ENCODE measurements around the gene VMP1.
"Not testable (repeated sequence)": the region's sequence is repeated elsewhere in the genome, so short reads cannot be mapped to it uniquely, and the experiment has no call there.

Gene VMP1

GRCh38 chr17:59842901-59843652, 135.6 kb downstream of the VMP1 start:
- no peaks in the 10 kb centered on the region for H3K27me3 ChIP-seq (replicated peaks; ENCODE audit: control insufficient read depth, insufficient read depth, low read length, poor library complexity, severe bottlenecking)
- peak overlapping the region; percentile 7 for H3K4me3 ChIP-seq (ENCODE audit: insufficient read depth, low read depth, low read length, poor library complexity, severe bottlenecking)
- peak in 1 of 3 donors; percentile 30 for DNase-seq
- no peaks in the 10 kb centered on the region for H3K9me3 ChIP-seq (ENCODE audit: control insufficient read depth, low read length)
- peaks cover 30% of the 10 kb centered on the region for H3K4me1 ChIP-seq (ENCODE audit: control insufficient read depth, insufficient read depth, low read length, poor library complexity, severe bottlenecking)
- H3K36me3 ChIP-seq (ENCODE audit: control insufficient read depth, insufficient read depth, low read length) = peaks cover 5% of the 10 kb centered on the region
- H3K27ac ChIP-seq (ENCODE audit: insufficient read depth, low read length, poor library complexity, severe bottlenecking) = peak overlapping the region; percentile 91

- H3K27ac ChIP-seq (ENCODE audit: insufficient read depth, low read length, poor library complexity, severe bottlenecking) = peak overlapping the region; percentile 73
- no peak for DNase-seq
- H3K9me3 ChIP-seq (ENCODE audit: control insufficient read depth, low read length) = no peaks in the 10 kb centered on the region
- no peaks in the 10 kb centered on the region for H3K27me3 ChIP-seq (replicated peaks; ENCODE audit: control insufficient read depth, insufficient read depth, low read length, poor library complexity, severe bottlenecking)
- H3K4me3 ChIP-seq (ENCODE audit: insufficient read depth, low read depth, low read length, poor library complexity, severe bottlenecking) = no peak overlapping the region
- H3K36me3 ChIP-seq (ENCODE audit: control insufficient read depth, insufficient read depth, low read length) = peaks cover 2% of the 10 kb centered on the region
- H3K4me1 ChIP-seq (ENCODE audit: control insufficient read depth, insufficient read depth, low read length, poor library complexity, severe bottlenecking) = peaks cover 39% of the 10 kb centered on the region
These were observed 137.6 kb downstream of the VMP1 start for GRCh38 chr17:59844884-59845594.

- Histone ChIP-seq H3K27ac (ENCODE audit: insufficient read depth, low read length, poor library complexity, severe bottlenecking) (peak overlapping the region; percentile 73), H3K27me3 (replicated peaks; ENCODE audit: control insufficient read depth, insufficient read depth, low read length, poor library complexity, severe bottlenecking) (no peaks in the 10 kb centered on the region), H3K9me3 (ENCODE audit: control insufficient read depth, low read length) (no peaks in the 10 kb centered on the region), H3K36me3 (ENCODE audit: control insufficient read depth, insufficient read depth, low read length) (no peaks in the 10 kb centered on the region), H3K4me3 (ENCODE audit: insufficient read depth, low read depth, low read length, poor library complexity, severe bottlenecking) (no peak overlapping the region), H3K4me1 (ENCODE audit: control insufficient read depth, insufficient read depth, low read length, poor library complexity, severe bottlenecking) (peaks cover 39% of the 10 kb centered on the region)
- no peak for DNase-seq
These were observed 138.3 kb downstream of the VMP1 start for GRCh38 chr17:59845595-59846393.

GRCh38 chr17:59846394-59847165, 139.1 kb downstream of the VMP1 start:
- peak overlapping the region; percentile 73 for H3K27ac ChIP-seq (ENCODE audit: insufficient read depth, low read length, poor library complexity, severe bottlenecking)
- no peaks in the 10 kb centered on the region for H3K9me3 ChIP-seq (ENCODE audit: control insufficient read depth, low read length)
- H3K4me3 ChIP-seq (ENCODE audit: insufficient read depth, low read depth, low read length, poor library complexity, severe bottlenecking) = no peak overlapping the region
- H3K36me3 ChIP-seq (ENCODE audit: control insufficient read depth, insufficient read depth, low read length) = no peaks in the 10 kb centered on the region
- DNase-seq = no peak
- H3K4me1 ChIP-seq (ENCODE audit: control insufficient read depth, insufficient read depth, low read length, poor library complexity, severe bottlenecking) = peaks cover 39% of the 10 kb centered on the region
- H3K27me3 ChIP-seq (replicated peaks; ENCODE audit: control insufficient read depth, insufficient read depth, low read length, poor library complexity, severe bottlenecking) = no peaks in the 10 kb centered on the region

- Histone ChIP-seq H3K27me3 (replicated peaks; ENCODE audit: control insufficient read depth, insufficient read depth, low read length, poor library complexity, severe bottlenecking) (no peaks in the 10 kb centered on the region), H3K9me3 (ENCODE audit: control insufficient read depth, low read length) (no peaks in the 10 kb centered on the region), H3K36me3 (ENCODE audit: control insufficient read depth, insufficient read depth, low read length) (no peaks in the 10 kb centered on the region), H3K27ac (ENCODE audit: insufficient read depth, low read length, poor library complexity, severe bottlenecking) (no peak overlapping the region), H3K4me3 (ENCODE audit: insufficient read depth, low read depth, low read length, poor library complexity, severe bottlenecking) (no peak overlapping the region), H3K4me1 (ENCODE audit: control insufficient read depth, insufficient read depth, low read length, poor library complexity, severe bottlenecking) (peaks cover 32% of the 10 kb centered on the region)
- no peak for DNase-seq
These were observed 140.9 kb downstream of the VMP1 start for GRCh38 chr17:59848385-59848668.

GRCh38 chr17:59848778-59849177, 141.3 kb downstream of the VMP1 start:
- Histone ChIP-seq H3K9me3 (ENCODE audit: control insufficient read depth, low read length) (no peaks in the 10 kb centered on the region), H3K27ac (ENCODE audit: insufficient read depth, low read length, poor library complexity, severe bottlenecking) (no peak overlapping the region), H3K27me3 (replicated peaks; ENCODE audit: control insufficient read depth, insufficient read depth, low read length, poor library complexity, severe bottlenecking) (no peaks in the 10 kb centered on the region), H3K36me3 (ENCODE audit: control insufficient read depth, insufficient read depth, low read length) (no peaks in the 10 kb centered on the region), H3K4me3 (ENCODE audit: insufficient read depth, low read depth, low read length, poor library complexity, severe bottlenecking) (no peak overlapping the region), H3K4me1 (ENCODE audit: control insufficient read depth, insufficient read depth, low read length, poor library complexity, severe bottlenecking) (peaks cover 29% of the 10 kb centered on the region)
- no peak for DNase-seq

- peaks cover 24% of the 10 kb centered on the region for H3K4me1 ChIP-seq (ENCODE audit: control insufficient read depth, insufficient read depth, low read length, poor library complexity, severe bottlenecking)
- H3K9me3 ChIP-seq (ENCODE audit: control insufficient read depth, low read length); H3K27me3 ChIP-seq (replicated peaks; ENCODE audit: control insufficient read depth, insufficient read depth, low read length, poor library complexity, severe bottlenecking); DNase-seq; H3K27ac ChIP-seq (ENCODE audit: insufficient read depth, low read length, poor library complexity, severe bottlenecking); H3K36me3 ChIP-seq (ENCODE audit: control insufficient read depth, insufficient read depth, low read length); H3K4me3 ChIP-seq (ENCODE audit: insufficient read depth, low read depth, low read length, poor library complexity, severe bottlenecking): not testable (repeated sequence)
These were observed 142.9 kb downstream of the VMP1 start for GRCh38 chr17:59850311-59850710.

- no peaks in the 10 kb centered on the region for H3K27me3 ChIP-seq (replicated peaks; ENCODE audit: control insufficient read depth, insufficient read depth, low read length, poor library complexity, severe bottlenecking)
These were observed 144.3 kb downstream of the VMP1 start for GRCh38 chr17:59851439-59852375.

DNA sequence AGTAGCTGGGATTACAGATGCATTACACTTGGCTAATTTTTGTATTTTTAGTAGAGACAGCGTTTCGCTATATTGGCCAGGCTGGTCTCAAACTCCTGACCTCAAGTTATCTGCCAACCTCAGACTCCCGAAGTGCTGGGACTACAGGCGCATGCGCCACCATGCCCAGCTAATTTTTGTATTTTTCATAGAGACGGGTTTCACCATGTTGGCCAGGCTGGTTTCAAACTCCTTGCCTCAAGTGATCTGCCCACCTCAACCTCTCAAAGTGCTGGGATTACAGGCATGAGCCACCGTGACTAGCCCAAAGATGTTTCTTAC, 145.4 kb downstream of the VMP1 start:
- not testable (repeated sequence) for H3K4me1 ChIP-seq (ENCODE audit: control insufficient read depth, insufficient read depth, low read length, poor library complexity, severe bottlenecking); H3K27me3 ChIP-seq (replicated peaks; ENCODE audit: control insufficient read depth, insufficient read depth, low read length, poor library complexity, severe bottlenecking); H3K27ac ChIP-seq (ENCODE audit: insufficient read depth, low read length, poor library complexity, severe bottlenecking); DNase-seq; H3K36me3 ChIP-seq (ENCODE audit: control insufficient read depth, insufficient read depth, low read length); H3K9me3 ChIP-seq (ENCODE audit: control insufficient read depth, low read length); H3K4me3 ChIP-seq (ENCODE audit: insufficient read depth, low read depth, low read length, poor library complexity, severe bottlenecking)

More at GRCh38 chr17:59851439-59852375, 144.3 kb downstream of the VMP1 start:
- no peaks in the 10 kb centered on the region for H3K9me3 ChIP-seq (ENCODE audit: control insufficient read depth, low read length)
- H3K4me3 ChIP-seq (ENCODE audit: insufficient read depth, low read depth, low read length, poor library complexity, severe bottlenecking) = no peak overlapping the region
- H3K4me1 ChIP-seq (ENCODE audit: control insufficient read depth, insufficient read depth, low read length, poor library complexity, severe bottlenecking) = peaks cover 13% of the 10 kb centered on the region
- H3K27ac ChIP-seq (ENCODE audit: insufficient read depth, low read length, poor library complexity, severe bottlenecking) = no peak overlapping the region
- no peak for DNase-seq
- no peaks in the 10 kb centered on the region for H3K36me3 ChIP-seq (ENCODE audit: control insufficient read depth, insufficient read depth, low read length)

Measured in effector memory CD4-positive, alpha-beta T cell (primary cell).